ENCODE data around the gene TDRD10.

- no peak for TF ChIP-seq POLR2AphosphoS5 (IDR thresholded peaks at IDR 0.05; ENCODE audit: borderline replicate concordance, low read depth, low read length)
- no peak for TF ChIP-seq EZH2 (IDR thresholded peaks at IDR 0.05)
These were observed 32.2 kb downstream of the TDRD10 start for GRCh38 chr1:154533952-154534844.

Data from SK-N-MC (cell line).